IMR-90 (cell line): ENCODE measurements around the gene KDM6A. TPM values are rescaled to one million over a fixed set of nuclear protein-coding genes. Genes with fewer than 3 reads are reported as not detected.

Source experiments
- ATAC-seq: fragments of 200-7000 bp; cut with Tn5 transposase; 2 replicates; pipeline ENCODE4 v1.9.1; 2020; ENCODE audit warnings: low read depth, mild to moderate bottlenecking, moderate library complexity
- BruUV-seq: library from RNA; stranded (reverse); fragments of 400-500 nt; replicated peaks from 2 replicates; lab custom pipeline; 2021; lab: Mats Ljungman, UMichigan
- CTCF ChIA-PET: fragments of 300-600 bp; formaldehyde crosslinking; extraction: SDS; loops from one replicate; lab custom pipeline; 2021; ENCODE audit warnings: antibody characterized with exemption; lab: Yijun Ruan, JAX
- POLR2A ChIA-PET: fragments of 300-600 bp; sonication (Branson Sonifier 250); formaldehyde crosslinking; loops from one replicate; lab custom pipeline; 2022; ENCODE audit warnings: antibody characterized with exemption; ENCODE audit not compliant: unreplicated experiment; lab: Charles Lee
- DNase-seq: peaks from one replicate; pipeline ENCODE4 v3.0.0; 2013
- H2AFZ ChIP-seq: replicated peaks from 2 replicates; pipeline ENCODE3; 2013; ENCODE audit warnings: low read length, mild to moderate bottlenecking; ENCODE audit not compliant: poor library complexity
- H2AK5ac ChIP-seq: 2 replicates; pipeline ENCODE4 v1.6.1; 2013; ENCODE audit warnings: low read depth, low read length, inconsistent platforms
- H2AK9ac ChIP-seq: replicated peaks from 2 replicates; pipeline ENCODE3; 2013; ENCODE audit warnings: mild to moderate bottlenecking, low read depth, low read length, moderate library complexity; ENCODE audit not compliant: poor library complexity
- H2BK120ac ChIP-seq: 2 replicates; pipeline ENCODE4 v1.6.1; 2013; ENCODE audit warnings: low read depth, low read length, inconsistent platforms
- H2BK15ac ChIP-seq: 3 replicates; pipeline ENCODE4 v1.6.1; 2013; ENCODE audit warnings: low read depth, low read length, inconsistent platforms
- H2BK20ac ChIP-seq: 2 replicates; pipeline ENCODE4 v1.6.1; 2013; ENCODE audit warnings: low read depth, mild to moderate bottlenecking, inconsistent platforms, low read length, moderate library complexity
- H2BK5ac ChIP-seq: 2 replicates; pipeline ENCODE4 v1.6.1; 2013; ENCODE audit warnings: mild to moderate bottlenecking, low read depth, low read length, inconsistent platforms; ENCODE audit not compliant: poor library complexity, severe bottlenecking
- H3K14ac ChIP-seq: replicated peaks from 2 replicates; pipeline ENCODE4 v1.6.1; 2013; ENCODE audit warnings: low read depth, low read length, inconsistent platforms
- H3K18ac ChIP-seq: 2 replicates; pipeline ENCODE4 v1.6.1; 2013; ENCODE audit warnings: low read depth, low read length, control low read depth
- H3K23ac ChIP-seq: 2 replicates; pipeline ENCODE4 v1.6.1; 2013; ENCODE audit warnings: low read depth, low read length, inconsistent platforms
- H3K27ac ChIP-seq: 2 replicates; pipeline ENCODE4 v1.5.1; 2013; ENCODE audit warnings: mild to moderate bottlenecking, control low read depth, low read length; ENCODE audit not compliant: insufficient read depth
- H3K27me3 ChIP-seq: 2 replicates; pipeline ENCODE4 v1.6.1; 2013; ENCODE audit warnings: low read length; ENCODE audit not compliant: control insufficient read depth, insufficient read depth
- H3K36me3 ChIP-seq: 2 replicates; pipeline ENCODE4 v1.6.1; 2013; ENCODE audit warnings: low read length, mixed read lengths; ENCODE audit not compliant: control insufficient read depth, insufficient read depth
- H3K4ac ChIP-seq: 2 replicates; pipeline ENCODE4 v1.6.1; 2013; ENCODE audit warnings: low read depth, low read length, inconsistent platforms
- H3K4me1 ChIP-seq: 2 replicates; pipeline ENCODE4 v1.6.1; 2013; ENCODE audit warnings: low read length, mixed read lengths; ENCODE audit not compliant: control insufficient read depth, insufficient read depth
- H3K4me2 ChIP-seq: 2 replicates; pipeline ENCODE4 v1.6.1; 2013; ENCODE audit warnings: low read depth, mild to moderate bottlenecking, control low read depth, low read length, moderate library complexity
- H3K4me3 ChIP-seq: 2 replicates; pipeline ENCODE4 v1.5.1; 2013; ENCODE audit warnings: low read depth, mild to moderate bottlenecking, control low read depth, low read length, moderate library complexity; ENCODE audit not compliant: insufficient read depth
- H3K56ac ChIP-seq: 2 replicates; pipeline ENCODE4 v1.6.1; 2013; ENCODE audit warnings: low read length, inconsistent platforms; ENCODE audit not compliant: insufficient read depth; ENCODE audit errors: extremely low read depth
- H3K79me1 ChIP-seq, 2 experiments: 2 replicates each; pipeline ENCODE4 v1.6.1; 2013; ENCODE audit warnings: low read length in 2 of 2, inconsistent platforms in 1 of 2, low read depth in 1 of 2
- H3K9ac ChIP-seq: 2 replicates; pipeline ENCODE4 v1.6.1; 2013; ENCODE audit warnings: low read depth, low read length, control low read depth
- H3K9me1 ChIP-seq: 2 replicates; pipeline ENCODE4 v1.6.1; 2013; ENCODE audit warnings: low read length, inconsistent platforms; ENCODE audit not compliant: insufficient read depth
- H3K9me3 ChIP-seq: 2 replicates; pipeline ENCODE4 v1.6.1; 2013; ENCODE audit warnings: low read length; ENCODE audit not compliant: control insufficient read depth, insufficient read depth
- H4K20me1 ChIP-seq: 2 replicates; pipeline ENCODE4 v1.6.1; 2013; ENCODE audit warnings: low read length, inconsistent platforms; ENCODE audit not compliant: insufficient read depth
- H4K5ac ChIP-seq: 2 replicates; pipeline ENCODE4 v1.6.1; 2013; ENCODE audit warnings: mild to moderate bottlenecking, low read depth, low read length, control low read depth
- H4K8ac ChIP-seq, 2 experiments: 2 replicates each; pipeline ENCODE4 v1.6.1; 2013; ENCODE audit warnings: low read depth in 2 of 2, low read length in 2 of 2, control low read depth in 1 of 2, inconsistent platforms in 1 of 2
- H4K91ac ChIP-seq: 2 replicates; pipeline ENCODE4 v1.6.1; 2013; ENCODE audit warnings: low read depth, low read length, inconsistent platforms; ENCODE audit not compliant: insufficient read depth
- CEBPB ChIP-seq: IDR thresholded peaks from 2 replicates; pipeline ENCODE4 v1.6.1; 2012; ENCODE audit warnings: low read depth, low read length, improper control_type of control experiment
- CHD1 ChIP-seq: IDR thresholded peaks from 2 replicates; pipeline ENCODE4 v1.6.1; 2012; ENCODE audit warnings: low read depth, low read length, improper control_type of control experiment
- FOS ChIP-seq: fragments of 150-350 bp; IDR thresholded peaks from 2 replicates; pipeline ENCODE4 v1.6.1; 2016; ENCODE audit warnings: low read depth, low read length
- NFE2L2 ChIP-seq: fragments of 150-350 bp; IDR thresholded peaks from 2 replicates; pipeline ENCODE4 v1.6.1; 2016; ENCODE audit warnings: low read depth, mild to moderate bottlenecking, low read length
- RAD21 ChIP-seq: IDR thresholded peaks from 2 replicates; pipeline ENCODE4 v1.6.1; 2012; ENCODE audit warnings: low read length, improper control_type of control experiment
- WGBS, 2 experiments: methylation state at CpG; one replicate each; pipeline versions ENCODE4 v1.1.5 to v1.1.7; 2013; ENCODE audit warnings: missing lambda C conversion rate in 2 of 2; ENCODE audit not compliant: insufficient read length in 1 of 2; ENCODE audit errors: extremely low coverage in 2 of 2; 5-methylcytosine and 5-hydroxymethylcytosine counted together
- dilution Hi-C: fragments of 300-500 bp; cut with HindIII; formaldehyde crosslinking; loops from one replicate; pipeline ENCODE4 v1.14.3; 2018; ENCODE audit warnings: low sequenced_read_pairs; ENCODE audit not compliant: unreplicated experiment
- in situ Hi-C: fragments of 300-500 bp; cut with MboI; formaldehyde crosslinking; loops from 3 replicates; pipeline ENCODE4 v1.14.3; 2019; ENCODE audit warnings: low sequenced_read_pairs, inconsistent platforms, mixed read lengths
- intact Hi-C: fragments of 100-400 bp; cut with micrococcal nuclease; formaldehyde crosslinking; loops from 2 replicates; pipeline ENCODE4 v1.10.0; 2022
- polyA plus RNA-seq, 3 experiments: library from polyadenylated mRNA; depleted of rRNA; stranded (reverse); fragments of >200 nt; gene quantifications; 2 replicates each; pipeline ENCODE4 v1.2.3, GENCODE V29; 2012; ENCODE audit warnings: low replicate concordance in 1 of 3
- total RNA-seq: library from RNA; depleted of rRNA; stranded (reverse); fragments of >200 nt; gene quantifications from 2 replicates; pipeline ENCODE4 v1.2.3, GENCODE V29; 2012
- TF ChIP-seq, protein P1 (sequence below): fragments of 150-350 bp; IDR thresholded peaks from 2 replicates; pipeline ENCODE4 v1.6.1; 2016; ENCODE audit warnings: low read depth, mild to moderate bottlenecking, low read length, moderate library complexity, borderline replicate concordance

The KDM6A gene
- total and polyA plus RNA-seq, 2 of the 4 experiments (the other 2 are of a cell fraction): 11.7 to 24.9 TPM

GRCh38 chrX:44891642-44892041 lies 18.7 kb downstream of the KDM6A start:
- H3K56ac ChIP-seq: no peak overlapping the region
- TF ChIP-seq, protein P1, sequence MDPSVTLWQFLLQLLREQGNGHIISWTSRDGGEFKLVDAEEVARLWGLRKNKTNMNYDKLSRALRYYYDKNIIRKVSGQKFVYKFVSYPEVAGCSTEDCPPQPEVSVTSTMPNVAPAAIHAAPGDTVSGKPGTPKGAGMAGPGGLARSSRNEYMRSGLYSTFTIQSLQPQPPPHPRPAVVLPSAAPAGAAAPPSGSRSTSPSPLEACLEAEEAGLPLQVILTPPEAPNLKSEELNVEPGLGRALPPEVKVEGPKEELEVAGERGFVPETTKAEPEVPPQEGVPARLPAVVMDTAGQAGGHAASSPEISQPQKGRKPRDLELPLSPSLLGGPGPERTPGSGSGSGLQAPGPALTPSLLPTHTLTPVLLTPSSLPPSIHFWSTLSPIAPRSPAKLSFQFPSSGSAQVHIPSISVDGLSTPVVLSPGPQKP: no peak
- TF ChIP-seq NFE2L2 (no peak), FOS (no peak), RAD21 (no peak), CEBPB (no peak), CHD1 (no peak)
- no peak overlapping the region for H3K14ac ChIP-seq
- no peak overlapping the region for H2BK20ac ChIP-seq
- H2AK9ac ChIP-seq: no peak overlapping the region
- no peaks in the 10 kb centered on the region for H3K36me3 ChIP-seq
- no peaks in the 10 kb centered on the region for H3K4me1 ChIP-seq
- H3K23ac ChIP-seq: no peak overlapping the region
- no peak for DNase-seq
- WGBS, 2 experiments: no CpG with 5 or more reads among the region's 6 CpGs
- no peak overlapping the region for H3K4me2 ChIP-seq
- H4K5ac ChIP-seq: no peak overlapping the region
- H3K27me3 ChIP-seq: no peaks in the 10 kb centered on the region
- no peak overlapping the region for H2AFZ ChIP-seq
- no peak overlapping the region for H3K9ac ChIP-seq
- H3K4me3 ChIP-seq: no peak overlapping the region
- no peak overlapping the region for H3K4ac ChIP-seq
- H3K9me3 ChIP-seq: no peaks in the 10 kb centered on the region
- intact Hi-C loops: no loop called here
- no peak overlapping the region for H2BK5ac ChIP-seq
- H2BK120ac ChIP-seq: no peak overlapping the region
- ChIA-PET POLR2A (no interaction called here), CTCF (no interaction called here)
- H3K18ac ChIP-seq: no peak overlapping the region
- in situ Hi-C loops: no loop called here
- H3K9me1 ChIP-seq: no peaks in the 10 kb centered on the region
- H2BK15ac ChIP-seq: no peak overlapping the region
- H2AK5ac ChIP-seq: no peak overlapping the region
- peaks cover 55% of the 10 kb centered on the region for H4K20me1 ChIP-seq
- H4K8ac ChIP-seq: no peak overlapping the region
- H3K27ac ChIP-seq: no peak overlapping the region
- BruUV-seq: no TSS peak
- no peak overlapping the region for H4K91ac ChIP-seq
- H3K79me1 ChIP-seq: peaks cover 6 to 16% of the 10 kb centered on the region in 2 experiments
- ATAC-seq: no peak
- dilution Hi-C loops: no loop called here
